A673 (cell line): Measurements from ENCODE around the gene PLEKHG4. TPM values are rescaled to one million over a fixed set of nuclear protein-coding genes. Genes with fewer than 3 reads are reported as not detected.

Experiments
- BruUV-seq: library from RNA; stranded (reverse); fragments of 400-500 nt; replicated peaks from 2 replicates; lab custom pipeline; 2021; lab: Mats Ljungman, UMichigan
- CTCF ChIA-PET: fragments of 300-600 bp; sonication (Branson Sonifier 250); formaldehyde crosslinking; loops from one replicate; lab custom pipeline; 2022; ENCODE audit warnings: antibody characterized with exemption; lab: Charles Lee
- POLR2A ChIA-PET: fragments of 300-600 bp; sonication (Branson Sonifier 250); formaldehyde crosslinking; loops from one replicate; lab custom pipeline; 2022; ENCODE audit warnings: antibody characterized with exemption; ENCODE audit not compliant: low non-redundant PET; lab: Charles Lee
- DNase-seq: peaks from one replicate; pipeline ENCODE4 v3.0.0-alpha.2; 2015; ENCODE audit warnings: low spot score
- H3K27ac ChIP-seq: fragments of 200-600 bp; sonication (generic); 2 replicates; pipeline ENCODE4 v1.5.1; 2016; ENCODE audit warnings: mixed run types, low read depth, mild to moderate bottlenecking, mixed read lengths, antibody characterized with exemption, low read length; ENCODE audit not compliant: poor library complexity, severe bottlenecking
- H3K27me3 ChIP-seq: fragments of 200-600 bp; sonication (generic); replicated peaks from 2 replicates; pipeline ENCODE4 v1.6.1; 2017; ENCODE audit warnings: mixed run types, low read depth, mild to moderate bottlenecking, mixed read lengths, antibody characterized with exemption, low read length; ENCODE audit not compliant: insufficient read depth, poor library complexity
- H3K36me3 ChIP-seq: fragments of 200-600 bp; sonication (generic); 2 replicates; pipeline ENCODE4 v1.6.1; 2016; ENCODE audit warnings: mixed run types, mild to moderate bottlenecking, mixed read lengths, antibody characterized with exemption, low read length; ENCODE audit not compliant: insufficient read depth, poor library complexity, severe bottlenecking
- H3K4me1 ChIP-seq: fragments of 200-600 bp; sonication (generic); 2 replicates; pipeline ENCODE4 v1.6.1; 2017; ENCODE audit warnings: mixed run types, mild to moderate bottlenecking, mixed read lengths, antibody characterized with exemption, low read length; ENCODE audit not compliant: insufficient read depth, poor library complexity, severe bottlenecking
- H3K4me3 ChIP-seq: fragments of 200-600 bp; sonication (generic); 2 replicates; pipeline ENCODE4 v1.5.1; 2016; ENCODE audit warnings: low read depth, mixed run types, mild to moderate bottlenecking, mixed read lengths, low read length; ENCODE audit not compliant: poor library complexity, severe bottlenecking
- H3K9me3 ChIP-seq: fragments of 200-600 bp; sonication (generic); 2 replicates; pipeline ENCODE4 v1.6.1; 2016; ENCODE audit warnings: mixed run types, low read depth, mild to moderate bottlenecking, mixed read lengths, antibody characterized with exemption, low read length; ENCODE audit not compliant: poor library complexity, severe bottlenecking
- CTCF ChIP-seq: fragments of 300-800, 200-600 bp; sonication (generic); conservative IDR thresholded peaks from 2 replicates; pipeline ENCODE4 v1.5.1; 2017; ENCODE audit warnings: low read depth, mild to moderate bottlenecking, antibody characterized with exemption, low read length, moderate library complexity, mixed read lengths
- EZH2 ChIP-seq: fragments of 200-600 bp; sonication (generic); IDR thresholded peaks from 2 replicates; pipeline ENCODE4 v1.6.1; 2017; ENCODE audit warnings: borderline replicate concordance, low read depth, mild to moderate bottlenecking, mixed read lengths, antibody characterized with exemption, low read length; ENCODE audit not compliant: poor library complexity, severe bottlenecking
- intact Hi-C: fragments of 100-400 bp; cut with micrococcal nuclease; formaldehyde crosslinking; loops from one replicate; pipeline ENCODE4 v1.10.0; 2022; ENCODE audit not compliant: unreplicated experiment
- total RNA-seq: library from RNA; stranded (reverse); gene quantifications from 2 replicates; pipeline ENCODE4 v1.2.3, GENCODE V29; 2021

The PLEKHG4 gene
- total RNA-seq, 1 experiment from 2014 or later, result 5.8 TPM

- H3K27ac ChIP-seq, result no peak overlapping the region
- TF ChIP-seq CTCF (no peak), EZH2 (no peak)
- ChIA-PET POLR2A (no interaction called here), CTCF (interaction anchor here (1.8 kb wide), 1 partner anchor 122 kb away, joined by 4 read pairs; no protein-coding TSS in a partner anchor)
- DNase-seq, result no peak
- H3K9me3 ChIP-seq, result no peaks in the 10 kb centered on the region
- intact Hi-C loops, result no loop called here
- H3K4me3 ChIP-seq, result peak overlapping the region; percentile 69
- TSS peak; percentile 27 for BruUV-seq
- no peaks in the 10 kb centered on the region for H3K4me1 ChIP-seq
- no peaks in the 10 kb centered on the region for H3K36me3 ChIP-seq
- H3K27me3 ChIP-seq, result no peaks in the 10 kb centered on the region
Measured at GRCh38 chr16:67277294-67277998, 1.9 kb upstream of the PLEKHG4 start.

- no peaks in the 10 kb centered on the region for H3K36me3 ChIP-seq
- no peaks in the 10 kb centered on the region for H3K4me1 ChIP-seq
- POLR2A ChIA-PET, result no interaction called here
- TF ChIP-seq CTCF, result no peak
- H3K9me3 ChIP-seq, result no peaks in the 10 kb centered on the region
- intact Hi-C loops, result no loop called here
- H3K27me3 ChIP-seq, result no peaks in the 10 kb centered on the region
- no peak for DNase-seq
- BruUV-seq, result no TSS peak
- H3K27ac ChIP-seq, result peak overlapping the region; percentile 80
- CTCF ChIA-PET, result interaction anchor here (1.8 kb wide), 1 partner anchor 122 kb away, joined by 4 read pairs; no protein-coding TSS in a partner anchor
- H3K4me3 ChIP-seq, result peak overlapping the region; percentile 69
Measured at GRCh38 chr16:67277999-67278772, 1.1 kb upstream of the PLEKHG4 start.

GRCh38 chr16:67278773-67279295 is 498 bp upstream of the PLEKHG4 start:
- intact Hi-C loops, result no loop called here
- H3K4me3 ChIP-seq, result peak overlapping the region; percentile 69
- no peak for DNase-seq
- no TSS peak for BruUV-seq
- no peaks in the 10 kb centered on the region for H3K4me1 ChIP-seq
- no peaks in the 10 kb centered on the region for H3K9me3 ChIP-seq
- H3K36me3 ChIP-seq, result no peaks in the 10 kb centered on the region
- TF ChIP-seq EZH2 (no peak), CTCF (peak; percentile 41; the same call in 1 of the 2 replicates)
- H3K27me3 ChIP-seq, result no peaks in the 10 kb centered on the region
- CTCF ChIA-PET, result interaction anchor here (0.5 to 1.8 kb wide), 2 partner anchors 121 to 153 kb away, joined by 4 to 6 read pairs; no protein-coding TSS in a partner anchor
- POLR2A ChIA-PET, result no interaction called here
- peak overlapping the region; percentile 80 for H3K27ac ChIP-seq
